Measurements from ENCODE around the gene BMPR1B.
"Not testable (repeated sequence)": the region's sequence is repeated elsewhere in the genome, so short reads cannot be mapped to it uniquely, and the experiment has no call there.

GRCh38 chr4:95171377-95171776, 413.6 kb downstream of the BMPR1B start:
- TF ChIP-seq POLR2A, POLR2AphosphoS5 (IDR thresholded peaks at IDR 0.05; ENCODE audit: low read depth, low read length): not testable (repeated sequence)

Measured in GM12892 (cell line).